OCI-LY7 (cell line): Measurements from ENCODE around the gene ARHGAP26. TPM values are rescaled to one million over a fixed set of nuclear protein-coding genes. Genes with fewer than 3 reads are reported as not detected.

Experiments used
- BruUV-seq: library from RNA; stranded (reverse); fragments of 400-500 nt; replicated peaks from 2 replicates; lab custom pipeline; 2021; lab: Mats Ljungman, UMichigan
- CTCF ChIA-PET: fragments of 300-600 bp; sonication (Branson Sonifier 250); formaldehyde crosslinking; loops from one replicate; lab custom pipeline; 2022; ENCODE audit warnings: antibody characterized with exemption; ENCODE audit not compliant: unreplicated experiment; lab: Charles Lee
- POLR2A ChIA-PET: fragments of 300-600 bp; sonication (Branson Sonifier 250); formaldehyde crosslinking; loops from one replicate; lab custom pipeline; 2022; ENCODE audit warnings: antibody characterized with exemption; lab: Charles Lee
- DNase-seq: peaks from one replicate; pipeline ENCODE4 v3.0.0-alpha.2; 2015; ENCODE audit warnings: low spot score
- H2AFZ ChIP-seq: fragments of 200-600 bp; sonication (generic), shearing (Covaris generic); 2 replicates; pipeline ENCODE4 v1.6.1; 2014; ENCODE audit warnings: mild to moderate bottlenecking, antibody characterized with exemption, low read length, moderate library complexity
- H3K27ac ChIP-seq: fragments of 200-600 bp; sonication (generic); 2 replicates; pipeline ENCODE4 v1.5.1; 2014; ENCODE audit warnings: mixed run types, low read depth, mild to moderate bottlenecking, moderate library complexity, low read length, inconsistent platforms; ENCODE audit not compliant: poor library complexity, severe bottlenecking
- H3K36me3 ChIP-seq: fragments of 200-600 bp; sonication (generic); 2 replicates; pipeline ENCODE4 v1.6.1; 2014; ENCODE audit warnings: mild to moderate bottlenecking, antibody characterized with exemption, low read length, moderate library complexity, mixed read lengths; ENCODE audit not compliant: insufficient read depth
- H3K4me1 ChIP-seq: fragments of 200-600 bp; sonication (generic); 2 replicates; pipeline ENCODE4 v1.5.1; 2014; ENCODE audit warnings: mild to moderate bottlenecking, low read length; ENCODE audit not compliant: insufficient read depth, poor library complexity, severe bottlenecking
- H3K4me2 ChIP-seq: fragments of 200-600 bp; sonication (generic); 2 replicates; pipeline ENCODE4 v1.6.1; 2014; ENCODE audit warnings: mild to moderate bottlenecking, low read length
- H3K4me3 ChIP-seq: fragments of 200-600 bp; sonication (generic); 2 replicates; pipeline ENCODE4 v1.5.1; 2014; ENCODE audit warnings: mild to moderate bottlenecking, low read depth, low read length; ENCODE audit not compliant: poor library complexity, severe bottlenecking
- H3K79me2 ChIP-seq: fragments of 200-600 bp; sonication (generic); 2 replicates; pipeline ENCODE4 v1.6.1; 2016; ENCODE audit warnings: low read depth, mild to moderate bottlenecking, low read length, moderate library complexity, mixed read lengths; ENCODE audit not compliant: insufficient read depth
- H3K9me2 ChIP-seq: fragments of 200-600 bp; sonication (generic); 2 replicates; pipeline ENCODE4 v1.6.1; 2016; ENCODE audit warnings: mild to moderate bottlenecking, low read length, mixed read lengths; ENCODE audit not compliant: insufficient read depth
- H3K9me3 ChIP-seq: fragments of 200-600 bp; sonication (generic); 2 replicates; pipeline ENCODE4 v1.6.1; 2014; ENCODE audit warnings: mild to moderate bottlenecking, mixed run types, low read length, mixed read lengths
- H4K20me1 ChIP-seq: fragments of 200-600 bp; sonication (generic); 2 replicates; pipeline ENCODE4 v1.6.1; 2014; ENCODE audit warnings: mild to moderate bottlenecking, antibody characterized with exemption, low read length, moderate library complexity, mixed read lengths; ENCODE audit not compliant: insufficient read depth
- EZH2phosphoT487 ChIP-seq: fragments of 200-600 bp; sonication (generic); IDR thresholded peaks from 2 replicates; pipeline ENCODE4 v1.6.1; 2018; ENCODE audit warnings: low read depth, borderline replicate concordance, mild to moderate bottlenecking, mixed run types, antibody characterized with exemption, low read length, moderate library complexity, mixed read lengths
- intact Hi-C: fragments of 100-400 bp; cut with micrococcal nuclease; formaldehyde crosslinking; loops from one replicate; pipeline ENCODE4 v1.10.0; 2022; ENCODE audit not compliant: unreplicated experiment
- total RNA-seq, 2 experiments: library from RNA; depleted of rRNA in 1 of 2; stranded (reverse); fragments of >200 nt in 1 of 2; shearing (Covaris generic) in 1 of 2; gene quantifications; 2 replicates each; pipeline ENCODE4 v1.2.3, GENCODE V29; 2014 to 2022
- TF ChIP-seq, protein P1 (sequence below): fragments of 200-600 bp; sonication (generic); conservative IDR thresholded peaks from 2 replicates; pipeline ENCODE4 v1.5.1; 2014; ENCODE audit warnings: mild to moderate bottlenecking, antibody characterized with exemption, low read length, moderate library complexity, mixed read lengths

Gene ARHGAP26
- total RNA-seq, 2 experiments from 2014 or later = 7.0 to 19.1 TPM

DNA sequence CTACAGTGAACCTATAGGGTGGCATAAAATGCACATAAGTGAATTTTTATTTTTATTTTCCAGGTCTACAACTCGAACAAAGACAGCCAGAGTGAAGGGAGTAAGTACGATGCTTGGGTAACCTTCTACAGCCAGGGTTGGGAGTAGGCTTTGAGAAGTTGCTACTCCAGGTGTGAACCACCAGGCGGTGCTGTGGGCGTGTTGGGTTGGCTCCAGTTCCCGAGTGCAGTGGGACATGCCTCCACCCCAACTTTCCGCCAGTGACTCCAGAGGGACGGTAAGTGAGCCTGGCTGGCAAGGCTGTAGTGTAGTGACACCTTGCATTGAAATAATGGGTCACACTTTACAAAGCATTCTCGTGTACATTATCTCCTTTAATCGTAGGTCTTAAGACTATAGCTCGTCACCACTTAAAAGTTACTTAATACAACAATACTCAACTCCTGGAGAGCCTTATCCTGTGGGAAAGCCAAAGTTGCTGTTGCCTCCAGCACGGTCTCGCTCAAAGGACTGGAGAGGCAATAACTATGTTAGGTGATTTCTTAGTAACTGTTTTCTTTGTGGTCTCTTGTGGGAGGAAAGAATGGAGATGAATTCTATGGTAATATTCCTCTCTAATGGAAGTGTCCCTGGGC, 244.0 kb downstream of the ARHGAP26 start:
- POLR2A ChIA-PET = interaction anchor here (1.3 kb wide), 1 partner anchor 10 kb away, joined by 3 read pairs; no protein-coding TSS in a partner anchor

DNA sequence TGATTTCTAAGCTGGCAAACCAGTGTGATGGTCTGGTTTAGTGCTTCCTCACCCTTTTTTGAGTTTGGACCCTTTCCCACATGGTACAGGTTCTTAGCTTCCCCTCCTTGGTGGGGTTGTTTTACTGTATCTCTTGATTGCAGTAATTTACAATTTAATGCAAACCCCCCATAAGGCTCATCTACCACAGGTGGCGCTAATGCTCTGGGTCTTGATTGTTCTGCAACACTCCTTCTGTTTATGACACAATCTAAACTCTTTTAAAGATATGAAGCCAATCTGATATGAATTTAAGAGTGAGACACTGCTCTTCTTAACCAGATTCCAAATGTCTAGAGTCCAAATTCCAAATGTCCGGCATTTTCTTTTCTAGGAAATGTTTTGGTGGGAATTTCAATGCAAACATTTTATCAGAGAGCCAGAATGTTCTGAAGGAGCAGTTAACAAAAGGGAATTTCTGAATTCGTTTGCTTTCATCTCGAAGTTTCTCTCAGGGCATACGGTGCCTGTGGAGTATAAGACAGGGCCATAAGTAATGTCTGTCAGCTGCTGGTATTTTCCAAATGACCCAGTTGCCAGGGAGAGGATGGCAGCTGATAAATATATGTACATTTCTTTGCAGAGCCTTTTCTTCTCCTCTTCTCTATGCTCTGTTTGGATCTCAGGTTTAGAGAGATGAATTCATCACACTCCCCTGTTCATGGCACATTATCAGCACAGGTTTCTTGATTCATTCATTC, 246.8 kb downstream of the ARHGAP26 start:
- Histone ChIP-seq H3K9me2 (no peaks in the 10 kb centered on the region), H3K4me1 (no peaks in the 10 kb centered on the region), H3K4me2 (no peak overlapping the region), H3K36me3 (no peaks in the 10 kb centered on the region), H3K9me3 (no peaks in the 10 kb centered on the region), H3K27ac (no peak overlapping the region), H3K79me2 (no peaks in the 10 kb centered on the region), H3K4me3 (no peak overlapping the region), H4K20me1 (no peaks in the 10 kb centered on the region), H2AFZ (no peak overlapping the region)
- ChIA-PET POLR2A (interaction anchor here (0.6 to 0.7 kb wide), 3 partner anchors 23 to 932 kb away, joined by 3 to 6 read pairs (median 3); no protein-coding TSS in a partner anchor), CTCF (no interaction called here)
- intact Hi-C loops = no loop called here
- DNase-seq = peak; percentile 72
- TF ChIP-seq EZH2phosphoT487 = no peak
- TF ChIP-seq, protein P1, sequence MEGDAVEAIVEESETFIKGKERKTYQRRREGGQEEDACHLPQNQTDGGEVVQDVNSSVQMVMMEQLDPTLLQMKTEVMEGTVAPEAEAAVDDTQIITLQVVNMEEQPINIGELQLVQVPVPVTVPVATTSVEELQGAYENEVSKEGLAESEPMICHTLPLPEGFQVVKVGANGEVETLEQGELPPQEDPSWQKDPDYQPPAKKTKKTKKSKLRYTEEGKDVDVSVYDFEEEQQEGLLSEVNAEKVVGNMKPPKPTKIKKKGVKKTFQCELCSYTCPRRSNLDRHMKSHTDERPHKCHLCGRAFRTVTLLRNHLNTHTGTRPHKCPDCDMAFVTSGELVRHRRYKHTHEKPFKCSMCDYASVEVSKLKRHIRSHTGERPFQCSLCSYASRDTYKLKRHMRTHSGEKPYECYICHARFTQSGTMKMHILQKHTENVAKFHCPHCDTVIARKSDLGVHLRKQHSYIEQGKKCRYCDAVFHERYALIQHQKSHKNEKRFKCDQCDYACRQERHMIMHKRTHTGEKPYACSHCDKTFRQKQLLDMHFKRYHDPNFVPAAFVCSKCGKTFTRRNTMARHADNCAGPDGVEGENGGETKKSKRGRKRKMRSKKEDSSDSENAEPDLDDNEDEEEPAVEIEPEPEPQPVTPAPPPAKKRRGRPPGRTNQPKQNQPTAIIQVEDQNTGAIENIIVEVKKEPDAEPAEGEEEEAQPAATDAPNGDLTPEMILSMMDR = peak; percentile 83
- BruUV-seq = no TSS peak

More for the DNA sequence above, 244.0 kb downstream of the ARHGAP26 start:
- H3K4me1 ChIP-seq = no peaks in the 10 kb centered on the region
- H3K36me3 ChIP-seq = no peaks in the 10 kb centered on the region
- H3K4me2 ChIP-seq = no peak overlapping the region
- CTCF ChIA-PET = no interaction called here
- peak; percentile 45 for DNase-seq
- no peak for TF ChIP-seq EZH2phosphoT487
- TF ChIP-seq, protein P1 = peak; percentile 76
- BruUV-seq = no TSS peak
- H4K20me1 ChIP-seq = no peaks in the 10 kb centered on the region
- no peaks in the 10 kb centered on the region for H3K9me2 ChIP-seq
- H2AFZ ChIP-seq = no peak overlapping the region
- H3K79me2 ChIP-seq = no peaks in the 10 kb centered on the region
- H3K9me3 ChIP-seq = no peaks in the 10 kb centered on the region
- intact Hi-C loops = loop anchor here (1.0 to 2.0 kb wide), 2 partner anchors 389 to 811 kb away; partner anchors contain the start of gene NR3C1
- H3K27ac ChIP-seq = no peak overlapping the region
- no peak overlapping the region for H3K4me3 ChIP-seq

DNA sequence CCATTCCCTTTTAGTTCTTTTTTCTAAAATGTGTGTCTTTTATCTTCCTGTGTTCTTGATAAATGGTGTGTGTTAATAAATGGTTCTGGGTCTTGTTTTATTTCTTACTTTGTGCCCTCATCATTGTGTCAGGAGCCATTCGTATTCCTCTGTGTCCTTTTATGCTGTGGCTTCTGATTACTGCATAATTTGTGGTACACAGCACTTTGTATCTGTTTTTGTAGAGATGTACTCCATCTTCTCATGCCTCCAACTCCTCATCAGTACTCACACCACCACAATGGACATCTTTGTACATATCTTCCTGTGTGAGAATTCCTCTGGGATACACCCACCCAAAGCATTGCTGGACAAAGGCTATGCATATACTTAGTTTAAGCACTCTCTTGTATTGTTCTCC, 247.4 kb downstream of the ARHGAP26 start:
- H2AFZ ChIP-seq = no peak overlapping the region
- intact Hi-C loops = no loop called here
- H3K4me1 ChIP-seq = no peaks in the 10 kb centered on the region
- no TSS peak for BruUV-seq
- no peak overlapping the region for H3K4me2 ChIP-seq
- H3K79me2 ChIP-seq = no peaks in the 10 kb centered on the region
- no peak overlapping the region for H3K4me3 ChIP-seq
- no peaks in the 10 kb centered on the region for H3K9me3 ChIP-seq
- H3K9me2 ChIP-seq = no peaks in the 10 kb centered on the region
- H3K36me3 ChIP-seq = no peaks in the 10 kb centered on the region
- TF ChIP-seq EZH2phosphoT487 = no peak
- TF ChIP-seq, protein P1 = no peak
- no peak overlapping the region for H3K27ac ChIP-seq
- ChIA-PET CTCF (no interaction called here), POLR2A (no interaction called here)
- no peak for DNase-seq
- no peaks in the 10 kb centered on the region for H4K20me1 ChIP-seq
